ENCODE data around the gene CSGALNACT2.

Gene CSGALNACT2

GRCh38 chr10:43124574-43125273, 13.5 kb upstream of the CSGALNACT2 start:
- Histone ChIP-seq H3K27me3 (replicated peaks; ENCODE audit: control insufficient read depth, insufficient read depth, low read length) (no peaks in the 10 kb centered on the region), H3K4me3 (replicated peaks; ENCODE audit: low read depth, low read length) (no peak overlapping the region), H3K36me3 (ENCODE audit: control insufficient read depth, insufficient read depth, low read length) (no peaks in the 10 kb centered on the region)
- no peak for DNase-seq (ENCODE audit: extremely low read depth, insufficient read length)
- no peak for TF ChIP-seq CTCF (IDR thresholded peaks at IDR 0.05; ENCODE audit: insufficient read depth, low read length, poor library complexity, severe bottlenecking)

GRCh38 chr10:43125274-43125845, 12.9 kb upstream of the CSGALNACT2 start:
- Histone ChIP-seq H3K27me3 (replicated peaks; ENCODE audit: control insufficient read depth, insufficient read depth, low read length) (no peaks in the 10 kb centered on the region), H3K36me3 (ENCODE audit: control insufficient read depth, insufficient read depth, low read length) (no peaks in the 10 kb centered on the region), H3K4me3 (replicated peaks; ENCODE audit: low read depth, low read length) (no peak overlapping the region)
- no peak for DNase-seq (ENCODE audit: extremely low read depth, insufficient read length)
- TF ChIP-seq CTCF (IDR thresholded peaks at IDR 0.05; ENCODE audit: insufficient read depth, low read length, poor library complexity, severe bottlenecking), result no peak

GRCh38 chr10:43125881-43126731, 12.1 kb upstream of the CSGALNACT2 start:
- no peak for TF ChIP-seq CTCF (IDR thresholded peaks at IDR 0.05; ENCODE audit: insufficient read depth, low read length, poor library complexity, severe bottlenecking)
- no peak for DNase-seq (ENCODE audit: extremely low read depth, insufficient read length)
- Histone ChIP-seq H3K27me3 (replicated peaks; ENCODE audit: control insufficient read depth, insufficient read depth, low read length) (no peaks in the 10 kb centered on the region), H3K4me3 (replicated peaks; ENCODE audit: low read depth, low read length) (no peak overlapping the region), H3K36me3 (ENCODE audit: control insufficient read depth, insufficient read depth, low read length) (no peaks in the 10 kb centered on the region)

- DNase-seq (ENCODE audit: extremely low read depth, insufficient read length), result no peak
- no peaks in the 10 kb centered on the region for H3K27me3 ChIP-seq (replicated peaks; ENCODE audit: control insufficient read depth, insufficient read depth, low read length)
- no peaks in the 10 kb centered on the region for H3K36me3 ChIP-seq (ENCODE audit: control insufficient read depth, insufficient read depth, low read length)
- no peak overlapping the region for H3K4me3 ChIP-seq (replicated peaks; ENCODE audit: low read depth, low read length)
- TF ChIP-seq CTCF (IDR thresholded peaks at IDR 0.05; ENCODE audit: insufficient read depth, low read length, poor library complexity, severe bottlenecking), result no peak
Observed at GRCh38 chr10:43126759-43127424, 11.4 kb upstream of the CSGALNACT2 start.

- H3K27me3 ChIP-seq (replicated peaks; ENCODE audit: control insufficient read depth, insufficient read depth, low read length), result no peaks in the 10 kb centered on the region
- no peaks in the 10 kb centered on the region for H3K36me3 ChIP-seq (ENCODE audit: control insufficient read depth, insufficient read depth, low read length)
- no peak for DNase-seq (ENCODE audit: extremely low read depth, insufficient read length)
- no peak overlapping the region for H3K4me3 ChIP-seq (replicated peaks; ENCODE audit: low read depth, low read length)
- TF ChIP-seq CTCF (IDR thresholded peaks at IDR 0.05; ENCODE audit: insufficient read depth, low read length, poor library complexity, severe bottlenecking), result no peak
Observed at GRCh38 chr10:43127442-43127841, 10.8 kb upstream of the CSGALNACT2 start.

Data from GM06990 (cell line).